HG03066 (cell line): ENCODE measurements around the gene PDE9A.

Experiments used
- ATAC-seq: cut with Tn5 transposase; IDR thresholded peaks from one replicate; pipeline ENCODE4 v1.9.1; 2021; ENCODE audit warnings: low read depth; ENCODE audit not compliant: unreplicated experiment

Gene PDE9A

GRCh38 chr21:42655796-42656770 lies 2.7 kb downstream of the PDE9A start:
- no peak for ATAC-seq

- no peak for ATAC-seq
Observed at GRCh38 chr21:42656872-42657271, 3.5 kb downstream of the PDE9A start.

- no peak for ATAC-seq
Observed at GRCh38 chr21:42657676-42658319, 4.4 kb downstream of the PDE9A start.

GRCh38 chr21:42658320-42659105 lies 5.1 kb downstream of the PDE9A start:
- ATAC-seq = no peak

GRCh38 chr21:42659416-42660117 lies 6.1 kb downstream of the PDE9A start:
- ATAC-seq = no peak

GRCh38 chr21:42660118-42660470 lies 6.7 kb downstream of the PDE9A start:
- ATAC-seq = no peak

GRCh38 chr21:42661688-42662429 lies 8.4 kb downstream of the PDE9A start:
- no peak for ATAC-seq

GRCh38 chr21:42662430-42663199 lies 9.2 kb downstream of the PDE9A start:
- ATAC-seq = no peak

- ATAC-seq = no peak
Observed at GRCh38 chr21:42663200-42663750, 9.9 kb downstream of the PDE9A start.

GRCh38 chr21:42663860-42664535 lies 10.6 kb downstream of the PDE9A start:
- ATAC-seq = no peak

GRCh38 chr21:42664614-42665013 lies 11.2 kb downstream of the PDE9A start:
- ATAC-seq = no peak

- ATAC-seq = no peak
Observed at GRCh38 chr21:42665026-42665425, 11.6 kb downstream of the PDE9A start.

GRCh38 chr21:42665484-42665883 lies 12.1 kb downstream of the PDE9A start:
- no peak for ATAC-seq

GRCh38 chr21:42666023-42666747 lies 12.8 kb downstream of the PDE9A start:
- ATAC-seq = no peak

GRCh38 chr21:42666925-42667324 lies 13.5 kb downstream of the PDE9A start:
- ATAC-seq = no peak

- ATAC-seq = no peak
Observed at GRCh38 chr21:42668298-42668992, 15.0 kb downstream of the PDE9A start.

GRCh38 chr21:42669041-42669440 lies 15.6 kb downstream of the PDE9A start:
- no peak for ATAC-seq
